GM12878 (cell line): ENCODE results near the gene PADI2.

Experiments
- CTCF ChIP-seq, 3 experiments: IDR thresholded peaks in 2 of 3; conservative IDR thresholded peaks in 1 of 3; 2 replicates each; pipeline ENCODE4 v1.5.1; 2011; ENCODE audit warnings: low read depth in 3 of 3, low read length in 3 of 3, mild to moderate bottlenecking in 3 of 3, control low read depth in 2 of 3, moderate library complexity in 2 of 3, inconsistent platforms in 1 of 3, mixed read lengths in 1 of 3; ENCODE audit not compliant: control insufficient read depth in 2 of 3, insufficient read depth in 1 of 3; ENCODE audit errors: extremely low read depth in 1 of 3
- MYC ChIP-seq: IDR thresholded peaks from 2 replicates; pipeline ENCODE4 v1.6.1; 2011; ENCODE audit warnings: mild to moderate bottlenecking, low read length, moderate library complexity, inconsistent platforms; ENCODE audit not compliant: insufficient read depth, insufficient replicate concordance, insufficient read length, severe bottlenecking
- NR2C1 ChIP-seq: fragments of 450-650 bp; IDR thresholded peaks from 2 replicates; pipeline ENCODE4 v1.6.1; 2017; ENCODE audit warnings: antibody characterized with exemption, mild to moderate bottlenecking, moderate library complexity
- POLR2A ChIP-seq: IDR thresholded peaks from 2 replicates; pipeline ENCODE4 v1.6.1; 2011; ENCODE audit warnings: low read depth, mild to moderate bottlenecking, low read length
- PRDM15 ChIP-seq: fragments of 450-650 bp; formaldehyde crosslinking; IDR thresholded peaks from 2 replicates; pipeline ENCODE4 v1.4.0; 2020; ENCODE audit warnings: mild to moderate bottlenecking, moderate library complexity
- RAD21 ChIP-seq: IDR thresholded peaks from 2 replicates; pipeline ENCODE4 v1.6.1; 2011; ENCODE audit warnings: mild to moderate bottlenecking, low read depth, low read length, moderate library complexity; ENCODE audit not compliant: insufficient read depth
- RFX5 ChIP-seq: IDR thresholded peaks from 2 replicates; pipeline ENCODE4 v1.6.1; 2011; ENCODE audit warnings: low read depth, low read length, improper control_type of control experiment
- STAT1 ChIP-seq: fragments of 450-650 bp; conservative IDR thresholded peaks from 2 replicates; pipeline ENCODE4 v1.6.1; 2014; ENCODE audit warnings: antibody characterized with exemption, mild to moderate bottlenecking
- TAF1 ChIP-seq: IDR thresholded peaks from 2 replicates; pipeline ENCODE4 v1.6.1; 2011; ENCODE audit warnings: mild to moderate bottlenecking, low read depth, low read length, borderline replicate concordance
- YY1 ChIP-seq: IDR thresholded peaks from 2 replicates; pipeline ENCODE4 v1.6.1; 2011; ENCODE audit warnings: low read depth, mild to moderate bottlenecking, low read length
- ZNF384 ChIP-seq: IDR thresholded peaks from 2 replicates; pipeline ENCODE4 v1.6.1; 2012; ENCODE audit warnings: low read depth, mild to moderate bottlenecking, low read length, improper control_type of control experiment, borderline replicate concordance

- no peak for TF ChIP-seq CTCF (IDR thresholded peaks at IDR 0.05 in 2 of 3, conservative IDR thresholded peaks at IDR 0.05 in 1 of 3; ENCODE audit: control insufficient read depth in 2 of 3, extremely low read depth in 1 of 3, insufficient read depth in 1 of 3, low read depth in 3 of 3, low read length in 3 of 3)
- TF ChIP-seq TAF1 = no peak
- no peak for TF ChIP-seq YY1
- no peak for TF ChIP-seq NR2C1
- no peak for TF ChIP-seq STAT1
- no peak for TF ChIP-seq MYC
- TF ChIP-seq ZNF384 = no peak
- no peak for TF ChIP-seq POLR2A
- no peak for TF ChIP-seq PRDM15 (CRISPR knock-in tag)
- no peak for TF ChIP-seq RAD21
- no peak for TF ChIP-seq RFX5
Observed at GRCh38 chr1:17095141-17095540, 24.1 kb downstream of the PADI2 start.
